Breast epithelium (tissue), 3 donors: ENCODE data around the gene FRS2.

Experiments
- POLR2A ChIP-seq: fragments of 450-650 bp; IDR thresholded peaks from one replicate; pipeline ENCODE4 v1.6.1; 2016; ENCODE audit warnings: antibody characterized with exemption, mild to moderate bottlenecking, moderate library complexity
- TF ChIP-seq, protein P1 (sequence below), 3 donors: fragments of 450-650 bp; IDR thresholded peaks; one replicate each; pipeline ENCODE4 v1.5.1; 2016 to 2017; ENCODE audit warnings: antibody characterized with exemption in 3 of 3, mild to moderate bottlenecking in 3 of 3, moderate library complexity in 3 of 3

DNA sequence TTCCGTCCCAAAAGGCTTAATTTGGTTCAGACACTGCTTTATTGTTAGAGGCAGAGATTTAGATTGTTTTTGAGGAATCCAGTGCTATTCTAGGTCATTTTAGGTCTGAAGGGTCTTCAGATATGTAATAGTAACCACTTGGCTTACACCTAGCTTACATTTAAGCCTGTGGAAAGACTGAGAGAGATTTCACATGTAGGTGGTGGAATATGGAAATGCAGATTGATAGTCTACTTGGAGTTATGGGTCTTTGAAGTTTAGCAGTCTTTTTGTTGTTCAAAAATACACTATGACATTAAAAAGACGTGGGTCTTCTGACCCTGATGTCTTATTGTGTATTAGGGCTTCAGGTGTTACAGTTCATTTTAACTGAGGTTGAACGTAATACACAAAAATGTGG, 63.7 kb downstream of the FRS2 start:
- TF ChIP-seq, protein P1, sequence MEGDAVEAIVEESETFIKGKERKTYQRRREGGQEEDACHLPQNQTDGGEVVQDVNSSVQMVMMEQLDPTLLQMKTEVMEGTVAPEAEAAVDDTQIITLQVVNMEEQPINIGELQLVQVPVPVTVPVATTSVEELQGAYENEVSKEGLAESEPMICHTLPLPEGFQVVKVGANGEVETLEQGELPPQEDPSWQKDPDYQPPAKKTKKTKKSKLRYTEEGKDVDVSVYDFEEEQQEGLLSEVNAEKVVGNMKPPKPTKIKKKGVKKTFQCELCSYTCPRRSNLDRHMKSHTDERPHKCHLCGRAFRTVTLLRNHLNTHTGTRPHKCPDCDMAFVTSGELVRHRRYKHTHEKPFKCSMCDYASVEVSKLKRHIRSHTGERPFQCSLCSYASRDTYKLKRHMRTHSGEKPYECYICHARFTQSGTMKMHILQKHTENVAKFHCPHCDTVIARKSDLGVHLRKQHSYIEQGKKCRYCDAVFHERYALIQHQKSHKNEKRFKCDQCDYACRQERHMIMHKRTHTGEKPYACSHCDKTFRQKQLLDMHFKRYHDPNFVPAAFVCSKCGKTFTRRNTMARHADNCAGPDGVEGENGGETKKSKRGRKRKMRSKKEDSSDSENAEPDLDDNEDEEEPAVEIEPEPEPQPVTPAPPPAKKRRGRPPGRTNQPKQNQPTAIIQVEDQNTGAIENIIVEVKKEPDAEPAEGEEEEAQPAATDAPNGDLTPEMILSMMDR (IDR thresholded peaks at IDR 0.05): no peak
- no peak for TF ChIP-seq POLR2A
